Lung (tissue), 12 donors: Measurements from ENCODE around the gene BIVM. TPM values are rescaled to one million over a fixed set of nuclear protein-coding genes. Genes with fewer than 3 reads are reported as not detected.

Experiments used
- ATAC-seq: fragments of 200-7000 bp; cut with Tn5 transposase; one replicate; pipeline ENCODE4 v1.9.1; 2020; ENCODE audit warnings: moderate number of reproducible peaks; ENCODE audit not compliant: insufficient read depth, low FRiP score
- DNase-seq, 3 donors: peaks; one replicate each; pipeline ENCODE4 v3.0.0-alpha.2; 2013 to 2017
- H3K27ac ChIP-seq, 2 donors: one replicate each; pipeline ENCODE4 v1.5.1; 2013; ENCODE audit warnings: mild to moderate bottlenecking in 2 of 2, moderate library complexity in 2 of 2, control low read depth in 1 of 2, inconsistent platforms in 1 of 2, low read depth in 1 of 2, low read length in 1 of 2
- H3K27me3 ChIP-seq, 3 donors: one replicate each; pipeline ENCODE4 v1.5.1; 2013; ENCODE audit warnings: low read length in 2 of 3; ENCODE audit not compliant: control insufficient read depth in 3 of 3, insufficient read depth in 3 of 3
- H3K36me3 ChIP-seq, 4 donors: one replicate each; pipeline ENCODE4 v1.5.1; 2013; ENCODE audit warnings: low read length in 4 of 4, mild to moderate bottlenecking in 1 of 4, moderate library complexity in 1 of 4; ENCODE audit not compliant: control insufficient read depth in 4 of 4, insufficient read depth in 4 of 4
- H3K4me1 ChIP-seq, 5 donors: one replicate each; pipeline ENCODE4 v1.5.1; 2013; ENCODE audit warnings: low read length in 5 of 5, mild to moderate bottlenecking in 2 of 5, moderate library complexity in 1 of 5; ENCODE audit not compliant: control insufficient read depth in 5 of 5, insufficient read depth in 5 of 5
- H3K4me3 ChIP-seq: one replicate; pipeline ENCODE4 v1.5.1; 2013; ENCODE audit warnings: mild to moderate bottlenecking, control low read depth, moderate library complexity
- H3K9ac ChIP-seq, 2 donors: one replicate each; pipeline ENCODE4 v1.5.1; 2013; ENCODE audit warnings: low read length in 2 of 2, control low read depth in 1 of 2; ENCODE audit not compliant: insufficient read depth in 1 of 2
- H3K9me3 ChIP-seq, 4 donors: one replicate each; pipeline ENCODE4 v1.5.1; 2013; ENCODE audit warnings: low read length in 3 of 4, mild to moderate bottlenecking in 1 of 4, moderate library complexity in 1 of 4; ENCODE audit not compliant: control insufficient read depth in 4 of 4, insufficient read depth in 3 of 4
- CTCF ChIP-seq: IDR thresholded peaks from 2 replicates; pipeline ENCODE4 v1.5.1; 2012; ENCODE audit warnings: mild to moderate bottlenecking; ENCODE audit errors: control extremely low read depth, extremely low read depth
- WGBS, 2 donors: extraction: QIAGEN DNeasy Blood & Tissue Kit; methylation state at CpG; one replicate each; pipeline ENCODE4 v1.1.7; 2013; 5-methylcytosine and 5-hydroxymethylcytosine counted together
- polyA plus RNA-seq, 2 donors: library from polyadenylated mRNA; stranded (reverse); fragments of 200-250 nt; gene quantifications; one replicate each; pipeline ENCODE4 v1.2.1, GENCODE V29; 2013
- total RNA-seq, 2 donors: library from RNA; depleted of rRNA in 1 of 2; stranded (reverse); fragments of >200 nt in 1 of 2; gene quantifications; one replicate each; pipeline ENCODE4 v1.2.1, GENCODE V29; 2014 to 2021
- donor health status: control.
- donor health status: control.
- donor health status: Bipolar disorder and iron deficiency.
- donor health status: healthy.
- donor health status: DM: yes; HTN: yes; CAD: no.

The BIVM gene
- total and polyA plus RNA-seq, 4 donors, result 5.5 to 38.4 (median 13.1) TPM

- H3K36me3 ChIP-seq, result peaks cover 20 to 52% (median 21%) of the 10 kb centered on the region in 4 donors
- WGBS, 2 donors, result 56 to 63% methylated on average over 3 of the region's 3 CpGs
- no peak overlapping the region for H3K4me3 ChIP-seq
These were observed 74.7 kb downstream of the BIVM start for GRCh38 chr13:102873653-102874052.

GRCh38 chr13:102875256-102875655, 76.3 kb downstream of the BIVM start:
- no peak overlapping the region for H3K27ac ChIP-seq
- ATAC-seq, result no peak
- H3K9me3 ChIP-seq, result no peaks in the 10 kb centered on the region
- no peak for DNase-seq
- no peak for TF ChIP-seq CTCF
- peaks cover 16 to 41% (median 20%) of the 10 kb centered on the region in 4 donors for H3K36me3 ChIP-seq
- no peak overlapping the region for H3K4me3 ChIP-seq
- 90 to 91% methylated on average over 4 of the region's 4 CpGs for WGBS, 2 donors
- H3K4me1 ChIP-seq, result peaks cover 0 to 11% (median 4%) of the 10 kb centered on the region in 5 donors
- H3K9ac ChIP-seq, result no peak overlapping the region
- no peaks in the 10 kb centered on the region for H3K27me3 ChIP-seq

More at GRCh38 chr13:102873653-102874052, 74.7 kb downstream of the BIVM start:
- TF ChIP-seq CTCF, result no peak
- DNase-seq, result no peak
- Histone ChIP-seq H3K4me1 (peaks cover 0 to 8% (median 4%) of the 10 kb centered on the region in 5 donors), H3K27ac (no peak overlapping the region), H3K9ac (no peak overlapping the region), H3K27me3 (no peaks in the 10 kb centered on the region), H3K9me3 (no peaks in the 10 kb centered on the region)
- no peak for ATAC-seq

- Histone ChIP-seq H3K9me3 (no peaks in the 10 kb centered on the region), H3K36me3 (peaks cover 16 to 32% (median 19%) of the 10 kb centered on the region in 4 donors), H3K4me1 (peaks cover 0 to 9% (median 0%) of the 10 kb centered on the region in 5 donors), H3K9ac (no peak overlapping the region), H3K27me3 (no peaks in the 10 kb centered on the region), H3K4me3 (no peak overlapping the region), H3K27ac (peak overlapping the region in 1 of 2 donors; percentile 3)
- TF ChIP-seq CTCF, result no peak
- no peak for ATAC-seq
- DNase-seq, result no peak
- 94 to 100% methylated on average over 1 of the region's 1 CpG for WGBS, 2 donors
These were observed 78.4 kb downstream of the BIVM start for GRCh38 chr13:102877303-102877702.

- Histone ChIP-seq H3K4me1 (peaks cover 0 to 9% (median 0%) of the 10 kb centered on the region in 5 donors), H3K9ac (peak overlapping the region in 1 of 2 donors; percentile 17), H3K27me3 (no peaks in the 10 kb centered on the region), H3K4me3 (no peak overlapping the region), H3K36me3 (peaks cover 12 to 21% (median 14%) of the 10 kb centered on the region in 4 donors), H3K9me3 (no peaks in the 10 kb centered on the region), H3K27ac (peak overlapping the region in 1 of 2 donors; percentile 57)
- ATAC-seq (no peak), DNase-seq (peak; percentile 12 to 33 (median 21))
- no peak for TF ChIP-seq CTCF
- 65 to 69% methylated on average over 5 of the region's 5 CpGs for WGBS, 2 donors
These were observed 79.6 kb downstream of the BIVM start for GRCh38 chr13:102878481-102878880.
